ENCODE results near the gene GPR183. TPM values are rescaled to one million over a fixed set of nuclear protein-coding genes. Genes with fewer than 3 reads are reported as not detected.

Gene GPR183
- 7.9 TPM for total RNA-seq

- no peak for DNase-seq
These were observed at the start of gene GPR183 for GRCh38 chr13:99307247-99307646. TSS of gene GPR183 (minus strand) at chr13:99307399. CDS start at chr13:99296145, 11,254 bp downstream.

GRCh38 chr13:99356262-99357091 is 49.3 kb upstream of the GPR183 start:
- peak; percentile 45 for DNase-seq

- no peak for DNase-seq
These were observed 48.7 kb upstream of the GPR183 start for GRCh38 chr13:99356012-99356261.

GRCh38 chr13:99355267-99356011 is 48.2 kb upstream of the GPR183 start:
- DNase-seq: peak; percentile 33

GRCh38 chr13:99354371-99354951 is 47.3 kb upstream of the GPR183 start:
- no peak for DNase-seq

- no peak for DNase-seq
These were observed 46.6 kb upstream of the GPR183 start for GRCh38 chr13:99353836-99354235.

GRCh38 chr13:99353246-99353600 is 46.0 kb upstream of the GPR183 start:
- DNase-seq: no peak

GRCh38 chr13:99352351-99353245 is 45.4 kb upstream of the GPR183 start:
- DNase-seq: no peak

- DNase-seq: no peak
These were observed 44.6 kb upstream of the GPR183 start for GRCh38 chr13:99351772-99352171.

- DNase-seq: no peak
These were observed 43.0 kb upstream of the GPR183 start for GRCh38 chr13:99350191-99350590.

GRCh38 chr13:99347911-99348451 is 40.8 kb upstream of the GPR183 start:
- peak; percentile 39 for DNase-seq

- no peak for DNase-seq
These were observed 40.2 kb upstream of the GPR183 start for GRCh38 chr13:99347335-99347878.

- no peak for DNase-seq
These were observed 39.3 kb upstream of the GPR183 start for GRCh38 chr13:99346335-99347042.

GRCh38 chr13:99345345-99345744 is 38.1 kb upstream of the GPR183 start:
- no peak for DNase-seq

- DNase-seq: no peak
These were observed 37.5 kb upstream of the GPR183 start for GRCh38 chr13:99344610-99345208.

- DNase-seq: no peak
These were observed 35.6 kb upstream of the GPR183 start for GRCh38 chr13:99342723-99343315.

- no peak for DNase-seq
These were observed 34.9 kb upstream of the GPR183 start for GRCh38 chr13:99341969-99342722.

- DNase-seq: no peak
These were observed 33.4 kb upstream of the GPR183 start for GRCh38 chr13:99340638-99341037.

- no peak for DNase-seq
These were observed 32.7 kb upstream of the GPR183 start for GRCh38 chr13:99339736-99340397.
